Upper lobe of left lung (tissue), 4 donors: ENCODE results near the gene PTGIR.

Experiments
- CTCF ChIP-seq, 6 experiments: fragments of 450-650 bp in 4 of 6; fragments of 200-600 bp in 2 of 6; sonication (generic) in 2 of 6; IDR thresholded peaks; one replicate each; pipeline ENCODE4 v1.5.1; 2016 to 2019; ENCODE audit warnings: antibody characterized with exemption in 6 of 6
- EP300 ChIP-seq, 4 donors: sonication (generic); formaldehyde crosslinking; IDR thresholded peaks; one replicate each; pipeline ENCODE4 v1.5.1; 2017; ENCODE audit warnings: antibody characterized with exemption in 4 of 4, control low read depth in 2 of 4
- POLR2A ChIP-seq, 4 donors: fragments of 450-650 bp; IDR thresholded peaks; one replicate each; pipeline ENCODE4 v1.5.1; 2016 to 2017; ENCODE audit warnings: antibody characterized with exemption in 4 of 4, mild to moderate bottlenecking in 2 of 4
- POLR2AphosphoS5 ChIP-seq, 2 donors: sonication (generic); formaldehyde crosslinking; IDR thresholded peaks; one replicate each; pipeline ENCODE4 v1.5.1; 2017; ENCODE audit warnings: antibody characterized with exemption in 2 of 2

- TF ChIP-seq CTCF (IDR thresholded peaks at IDR 0.05) (no peak), POLR2AphosphoS5 (IDR thresholded peaks at IDR 0.05) (no peak), EP300 (IDR thresholded peaks at IDR 0.05) (no peak), POLR2A (IDR thresholded peaks at IDR 0.05) (no peak)
These were observed 6.6 kb upstream of the PTGIR start for GRCh38 chr19:46631481-46631880.
